IPS-NIHi7 (cell line): ENCODE measurements around the gene PDLIM1.
A peak's percentile ranks its signal among the peaks of the same experiment; 100 is the strongest.
"Not testable (repeated sequence)": the region's sequence is repeated elsewhere in the genome, so short reads cannot be mapped to it uniquely, and the experiment has no call there.

Source experiments
- DNase-seq: peaks from one replicate; pipeline ENCODE4 v3.0.0; 2012; ENCODE audit warnings: mixed read lengths; ENCODE audit errors: extremely low spot score

Gene PDLIM1

DNA sequence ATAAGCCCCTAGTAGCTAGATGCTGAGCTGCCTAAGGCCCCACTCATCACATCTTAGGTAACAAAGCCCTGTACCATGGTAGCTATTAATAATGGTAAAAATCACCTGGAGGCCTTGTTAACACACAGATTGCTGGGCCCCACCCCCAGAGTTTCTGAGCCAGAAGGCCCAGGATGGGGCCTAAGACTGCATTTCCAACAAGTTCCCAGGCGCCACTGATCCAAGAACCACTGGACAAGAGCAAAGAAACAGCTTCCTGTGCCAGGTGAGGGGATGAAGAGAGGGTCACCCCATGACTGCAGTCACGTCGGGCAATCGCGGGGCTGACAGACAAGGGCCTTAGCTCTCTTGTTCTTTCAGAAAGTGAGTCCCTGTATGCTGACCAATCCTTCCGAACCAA is 50.0 kb downstream of the PDLIM1 start:
- no peak for DNase-seq

GRCh38 chr10:95240096-95240495 is 50.7 kb downstream of the PDLIM1 start:
- not testable (repeated sequence) for DNase-seq

DNA sequence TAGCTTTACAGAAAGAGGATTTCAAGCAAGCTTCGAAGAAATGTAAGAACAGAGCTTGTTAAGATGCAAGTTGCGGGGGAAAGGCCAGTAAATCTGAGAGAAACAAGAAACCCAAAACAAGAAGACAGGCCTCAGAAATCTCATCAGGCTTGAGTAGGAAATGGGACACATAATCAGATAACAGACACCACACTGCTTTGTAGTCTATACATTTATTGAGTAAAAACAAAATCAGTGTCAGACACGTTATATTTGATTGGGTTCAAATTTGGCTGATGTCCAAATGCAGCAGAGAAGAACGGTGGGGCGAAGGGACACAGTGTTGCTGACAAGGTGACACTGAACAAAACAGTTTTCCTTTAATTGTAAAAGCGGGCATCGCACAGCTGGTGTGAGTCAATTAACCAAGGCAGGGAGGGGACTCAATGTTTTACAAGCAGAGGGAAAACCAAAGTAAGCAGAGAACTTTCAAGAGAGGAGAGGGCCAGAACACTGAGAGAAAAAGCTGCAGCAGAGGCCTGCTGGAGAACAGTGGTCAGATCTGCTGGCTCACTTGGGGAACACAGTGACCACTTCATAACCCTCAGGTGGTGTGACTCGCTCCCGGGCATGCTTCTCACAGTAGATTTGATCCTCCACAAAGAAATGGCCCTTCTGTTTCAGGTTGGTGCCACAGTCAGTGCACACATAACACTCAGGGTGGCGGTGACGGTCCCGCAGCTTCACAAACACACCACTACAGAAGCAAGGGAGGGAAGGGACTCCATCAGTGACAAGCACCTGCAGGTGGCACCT is 53.2 kb downstream of the PDLIM1 start:
- no peak for DNase-seq

GRCh38 chr10:95236068-95236903 is 54.5 kb downstream of the PDLIM1 start:
- DNase-seq: no peak

DNA sequence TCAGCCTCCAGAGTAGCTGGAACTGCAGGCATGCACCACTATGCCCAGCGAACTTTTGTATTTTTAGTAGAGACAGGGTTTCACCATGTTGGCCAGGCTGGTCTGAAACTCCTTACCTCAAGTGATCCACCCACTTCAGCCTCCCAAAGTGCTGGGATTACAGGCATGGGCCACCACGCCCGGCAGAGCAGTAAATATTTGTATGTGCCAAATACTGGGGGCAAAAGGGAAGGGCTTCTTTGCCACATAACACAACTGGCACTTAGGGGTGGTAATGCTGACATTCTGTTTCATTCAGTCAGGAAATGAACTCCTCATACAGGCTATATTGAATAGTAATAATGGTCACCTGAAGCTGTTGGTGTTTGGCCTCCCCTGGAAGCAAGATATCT is 55.1 kb downstream of the PDLIM1 start:
- DNase-seq: no peak

- no peak for DNase-seq
These were observed 55.9 kb downstream of the PDLIM1 start for GRCh38 chr10:95234951-95235350.

GRCh38 chr10:95233377-95234034 is 57.3 kb downstream of the PDLIM1 start:
- DNase-seq: no peak

GRCh38 chr10:95230677-95231586 is 59.9 kb downstream of the PDLIM1 start:
- peak; percentile 56 for DNase-seq

- no peak for DNase-seq
These were observed 60.8 kb downstream of the PDLIM1 start for GRCh38 chr10:95229724-95230627.

- DNase-seq: not testable (repeated sequence)
These were observed 61.7 kb downstream of the PDLIM1 start for GRCh38 chr10:95228934-95229723.

- DNase-seq: no peak
These were observed 65.7 kb downstream of the PDLIM1 start for GRCh38 chr10:95225136-95225535.

GRCh38 chr10:95221124-95221523 is 69.7 kb downstream of the PDLIM1 start:
- DNase-seq: no peak

- no peak for DNase-seq
These were observed 70.3 kb downstream of the PDLIM1 start for GRCh38 chr10:95220539-95220938.

DNA sequence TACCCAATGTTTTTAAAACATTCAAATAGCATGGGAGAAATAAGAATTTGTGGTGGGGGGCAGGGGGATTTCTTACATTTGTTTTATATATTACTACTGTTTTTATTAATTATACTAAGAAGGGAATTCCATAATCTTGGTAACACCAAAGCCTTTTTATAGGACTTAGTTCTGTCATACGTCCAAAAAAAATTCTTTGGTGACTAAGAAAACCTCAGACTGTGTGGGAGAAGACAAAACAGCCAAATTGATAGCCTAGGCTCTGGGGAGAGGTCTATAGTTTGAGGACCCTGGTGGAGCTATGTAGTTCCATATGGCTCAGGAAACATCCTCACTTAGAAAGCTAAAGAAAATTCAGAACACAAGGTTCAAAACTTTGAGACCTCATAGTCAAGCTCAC is 73.3 kb downstream of the PDLIM1 start:
- DNase-seq: no peak

- no peak for DNase-seq
These were observed 76.0 kb downstream of the PDLIM1 start for GRCh38 chr10:95214793-95215192.

DNA sequence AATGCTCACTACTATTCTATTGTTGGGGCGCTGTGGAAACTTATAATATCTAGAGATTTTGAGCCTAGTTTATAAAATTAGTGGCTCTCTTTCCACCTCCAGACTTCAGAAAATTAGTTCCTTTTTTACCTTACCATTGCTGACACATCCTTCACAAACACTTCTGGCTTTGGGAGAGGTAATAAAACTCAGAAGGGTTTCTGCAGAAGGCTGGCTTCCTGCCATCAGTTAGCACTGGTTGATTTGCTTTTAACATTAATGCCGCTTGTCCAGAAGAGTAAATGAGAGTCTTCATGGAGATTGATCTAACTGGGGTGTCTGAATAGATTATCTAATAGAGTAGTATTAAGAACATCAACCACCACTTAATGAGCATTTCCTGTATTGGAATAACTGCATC is 76.4 kb downstream of the PDLIM1 start:
- DNase-seq: no peak

- no peak for DNase-seq
These were observed 79.1 kb downstream of the PDLIM1 start for GRCh38 chr10:95211606-95212279.

DNA sequence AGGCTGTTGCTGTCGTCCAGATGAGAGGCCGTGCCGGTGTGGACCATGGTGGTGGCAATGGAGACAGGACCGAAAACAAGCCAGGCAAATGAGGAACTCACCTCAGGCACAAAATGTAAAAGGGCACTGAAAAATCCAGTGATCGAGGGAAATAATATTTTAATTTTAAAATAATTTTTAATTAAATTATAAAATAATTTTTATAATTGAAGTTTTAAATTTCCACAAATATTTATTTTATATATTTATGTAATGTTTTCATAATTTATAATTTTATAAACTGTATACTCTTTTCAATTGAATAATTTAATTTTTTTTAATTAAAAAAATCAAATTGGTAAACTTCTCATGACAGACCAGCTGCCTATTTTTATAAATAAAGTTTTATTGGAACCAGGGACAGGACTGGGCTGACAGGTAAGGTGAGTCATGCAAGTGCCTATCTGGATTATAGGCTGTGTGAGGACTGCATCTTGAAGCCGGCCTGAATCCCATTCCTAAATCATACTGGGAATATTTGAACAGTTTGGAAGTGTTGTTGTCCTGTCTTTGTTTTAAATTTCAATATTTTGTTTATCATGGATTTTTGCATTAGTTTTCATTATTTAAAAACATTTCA is 81.2 kb downstream of the PDLIM1 start:
- DNase-seq: no peak
